ENCODE measurements around the gene PPFIBP1.

PPFIBP1 gene

DNA sequence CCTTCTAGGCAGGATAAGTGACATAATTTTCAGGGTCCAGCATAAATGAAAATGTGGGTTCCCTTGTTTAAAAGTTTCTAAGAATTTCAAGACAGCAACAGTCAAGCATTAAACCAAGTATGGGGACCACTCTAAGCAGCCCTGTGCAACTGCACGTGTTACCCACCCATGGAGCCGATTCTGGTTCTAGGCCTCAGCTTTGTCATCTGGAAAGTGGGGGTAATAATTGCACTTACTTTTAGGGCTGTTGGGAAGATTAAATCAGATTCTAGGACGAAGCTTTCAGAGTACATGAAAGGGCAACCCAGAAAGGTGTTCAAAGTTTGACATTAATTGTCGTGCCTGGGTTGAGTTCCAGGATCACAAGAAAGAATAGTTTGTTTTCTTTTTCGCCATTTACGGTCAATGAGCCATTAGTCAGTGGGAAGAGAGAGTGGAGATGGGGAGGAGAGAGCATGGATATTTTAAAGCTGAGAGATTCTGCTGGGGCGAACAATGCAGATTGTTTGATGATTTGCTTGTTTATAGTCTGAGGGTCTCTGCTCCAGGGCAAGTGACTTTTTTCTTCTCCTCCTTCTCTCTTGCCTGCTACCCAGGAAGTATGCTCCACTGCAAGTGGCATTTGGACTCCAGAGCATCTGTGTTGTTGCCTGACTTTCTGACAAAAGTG is 10.7 kb upstream of the PPFIBP1 start:
- DNase-seq: no peak

GRCh38 chr12:27515671-27516070 is 8.3 kb upstream of the PPFIBP1 start:
- DNase-seq: no peak

- DNase-seq: no peak
Observed at GRCh38 chr12:27516625-27517024, 7.4 kb upstream of the PPFIBP1 start.

- no peak for DNase-seq
Observed at GRCh38 chr12:27517546-27517945, 6.5 kb upstream of the PPFIBP1 start.

DNA sequence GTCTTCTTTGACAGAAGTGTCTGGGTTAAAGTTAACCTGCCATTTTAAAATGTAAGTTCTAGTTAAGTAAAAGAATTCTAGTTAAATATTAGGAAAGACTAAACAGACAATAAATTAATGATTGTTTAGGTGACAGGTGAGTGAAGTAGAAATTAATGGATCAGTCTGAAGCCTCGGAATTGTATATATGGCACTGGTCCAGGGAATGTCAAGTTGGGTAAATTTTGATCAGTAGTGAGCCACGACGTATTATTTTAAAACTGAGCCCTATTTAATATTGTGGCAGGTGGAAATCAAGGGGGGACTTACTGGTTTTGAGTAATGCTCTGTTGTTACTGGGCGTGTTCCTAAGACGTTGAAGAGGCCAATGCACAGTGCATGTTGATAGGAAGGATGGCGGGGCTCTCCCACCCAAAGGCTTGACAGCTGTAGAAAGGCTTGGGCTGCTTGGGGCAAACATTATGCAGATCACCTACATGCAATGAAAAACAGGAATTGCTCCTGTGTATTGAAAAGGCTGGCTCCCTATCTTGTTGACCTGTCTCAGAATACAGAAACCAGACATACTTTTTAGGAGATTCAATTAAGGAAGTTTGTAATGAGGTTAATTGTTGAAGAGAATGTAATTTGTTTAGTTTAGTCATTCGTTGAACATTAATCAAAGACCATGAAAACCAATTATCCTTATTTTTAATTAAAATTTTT is 5.9 kb upstream of the PPFIBP1 start:
- DNase-seq: no peak

GRCh38 chr12:27521066-27521465 is 2.9 kb upstream of the PPFIBP1 start:
- DNase-seq: no peak

GRCh38 chr12:27521981-27522380 is 2.0 kb upstream of the PPFIBP1 start:
- DNase-seq: no peak

DNA sequence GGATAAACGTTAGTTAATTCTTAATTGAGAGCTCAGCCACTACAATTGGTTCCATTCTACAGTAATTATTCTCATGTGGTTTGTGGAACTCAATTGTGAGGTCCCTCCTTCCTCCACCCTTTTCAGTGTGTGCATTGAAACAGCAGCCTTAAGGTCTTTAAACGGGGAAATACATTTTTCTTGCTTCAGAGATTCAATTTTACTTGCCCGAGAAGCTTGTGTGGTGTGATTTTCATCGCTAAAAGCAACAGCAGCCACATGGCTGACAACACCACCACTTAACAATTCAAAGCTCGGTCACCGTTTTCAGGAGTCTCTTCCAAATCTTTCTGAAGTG is 733 bp upstream of the PPFIBP1 start:
- no peak for DNase-seq

DNA sequence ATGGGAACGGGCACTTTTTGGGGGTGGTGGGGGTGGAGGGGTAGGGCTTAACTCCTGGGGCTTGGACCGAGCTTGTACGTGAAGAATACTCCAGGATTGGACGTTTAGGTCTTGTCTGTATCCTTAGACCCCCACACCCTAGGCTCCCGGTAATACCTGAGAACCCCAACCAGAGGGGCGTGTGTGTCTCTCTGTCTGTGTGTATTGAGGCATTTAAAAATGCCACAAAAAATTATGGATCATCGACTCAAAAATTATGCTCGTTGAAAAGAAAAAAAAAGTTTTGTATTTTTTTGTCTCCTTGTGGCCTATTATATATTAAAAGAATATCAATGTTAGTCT is 459 bp downstream of the PPFIBP1 start:
- no peak for DNase-seq

- no peak for DNase-seq
Observed at GRCh38 chr12:27524839-27525753, 1.1 kb downstream of the PPFIBP1 start.

- DNase-seq: no peak
Observed at GRCh38 chr12:27527512-27527911, 3.5 kb downstream of the PPFIBP1 start.

GRCh38 chr12:27528788-27529187 is 4.8 kb downstream of the PPFIBP1 start:
- no peak for DNase-seq

DNA sequence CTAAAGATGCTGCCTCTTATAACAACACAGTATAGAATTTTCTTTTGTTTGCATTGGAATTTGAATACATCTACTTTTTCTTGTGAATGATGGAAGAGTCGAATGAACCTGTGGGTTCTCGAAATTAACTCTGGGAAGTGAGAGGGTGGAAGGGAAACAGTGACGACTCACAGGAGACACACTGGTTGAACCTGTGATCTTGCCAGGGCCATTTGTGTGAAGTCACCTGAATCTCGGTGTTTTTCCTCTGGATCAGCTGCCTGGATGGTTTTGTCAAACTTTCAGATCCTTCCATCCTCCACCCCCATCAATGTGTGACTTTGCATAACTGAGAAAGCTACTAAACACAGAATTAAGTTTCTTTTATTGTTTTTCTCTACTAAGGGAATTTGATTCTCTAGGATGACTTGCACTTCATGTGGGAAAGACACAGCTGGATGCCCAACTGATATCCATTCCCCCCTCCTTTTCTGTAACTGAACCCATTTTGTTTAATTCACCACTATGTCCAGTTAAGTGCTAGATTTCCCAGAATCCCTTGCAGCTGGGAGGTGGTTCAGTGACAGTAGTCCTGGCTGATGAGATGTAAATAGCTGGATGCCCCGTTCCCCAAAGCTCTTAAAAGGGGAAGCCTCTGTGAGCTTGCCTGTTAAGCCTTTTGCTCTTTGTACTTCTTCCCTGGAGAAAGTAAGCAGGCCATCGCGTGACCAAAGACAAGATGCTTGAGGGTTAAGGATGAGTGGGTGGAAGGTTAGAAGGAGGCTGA is 6.3 kb downstream of the PPFIBP1 start:
- no peak for DNase-seq

GRCh38 chr12:27531896-27532295 is 7.9 kb downstream of the PPFIBP1 start:
- DNase-seq: no peak

DNA sequence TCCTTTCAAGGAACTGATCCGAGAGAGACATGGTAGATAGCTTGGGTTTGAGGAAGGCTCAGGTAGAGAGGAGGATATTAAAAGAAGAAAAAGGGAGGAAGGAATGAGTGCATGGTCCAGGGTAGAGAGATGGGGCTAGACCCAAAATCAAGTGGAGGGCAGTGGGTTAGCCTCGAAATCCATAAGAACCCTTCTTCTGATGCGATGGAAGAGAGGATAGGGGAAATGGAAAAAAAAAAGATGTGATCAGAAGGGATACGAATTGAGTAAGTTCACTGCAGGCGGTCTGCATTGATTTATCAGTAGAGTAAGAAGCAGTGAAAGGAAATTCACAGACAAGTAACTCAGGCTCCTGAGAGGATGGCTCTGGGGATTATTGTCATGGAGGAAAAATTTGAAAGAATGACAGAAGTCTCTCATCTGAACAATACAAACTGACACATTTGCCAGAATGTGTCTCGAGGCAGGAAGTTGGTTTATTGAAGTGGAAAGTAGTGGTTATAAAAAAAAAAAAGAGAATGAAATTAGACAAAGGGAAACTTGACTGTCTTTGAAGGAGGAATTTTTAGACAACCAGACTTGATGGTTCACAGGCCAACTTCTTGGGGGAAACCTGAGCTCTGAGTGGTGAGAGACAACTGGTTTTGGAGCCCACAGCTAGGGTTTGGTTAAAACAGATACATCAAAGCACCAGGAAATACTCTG is 10.2 kb downstream of the PPFIBP1 start:
- DNase-seq: peak; percentile 11

DNA sequence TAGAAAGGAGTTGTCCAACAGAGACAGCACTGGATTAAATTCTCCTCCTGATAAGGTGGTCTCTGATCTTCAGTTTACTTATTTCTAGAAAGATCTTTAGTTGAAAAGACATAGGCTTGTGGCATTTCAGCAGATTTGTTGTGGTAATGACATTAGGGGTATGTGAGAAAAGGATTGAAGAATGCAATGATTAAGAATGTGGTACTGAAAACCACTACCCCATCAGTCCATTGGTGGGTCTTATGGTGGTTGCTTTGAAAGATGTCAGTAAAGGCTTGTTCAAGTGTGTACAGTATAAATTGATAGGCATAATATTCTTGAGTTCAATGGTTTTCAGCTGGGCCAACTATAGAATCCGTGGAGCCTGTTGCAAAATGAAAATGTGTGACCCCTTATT is 10.8 kb downstream of the PPFIBP1 start:
- no peak for DNase-seq

DNA sequence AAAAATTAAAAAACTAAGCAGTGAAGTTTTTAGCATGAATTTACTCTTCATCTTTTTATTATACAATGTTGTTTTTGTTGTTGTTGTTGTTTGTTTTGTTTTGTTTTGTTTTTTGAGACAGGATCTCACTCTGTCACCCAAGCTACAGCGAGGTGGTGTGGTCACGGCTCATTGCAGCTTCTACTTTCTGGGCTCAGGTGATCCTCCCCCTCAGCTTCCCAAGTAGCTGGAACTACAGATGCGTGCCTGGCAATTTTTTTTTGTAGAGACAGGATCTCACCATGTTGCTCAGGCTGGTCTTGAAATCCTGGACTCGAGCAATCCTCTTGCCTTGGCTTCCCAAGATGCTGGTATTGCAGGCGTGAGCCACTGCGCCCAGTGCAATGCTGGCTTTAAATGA is 11.3 kb downstream of the PPFIBP1 start:
- DNase-seq: no peak

GRCh38 chr12:27537855-27538675 is 14.1 kb downstream of the PPFIBP1 start:
- DNase-seq: no peak

DNA sequence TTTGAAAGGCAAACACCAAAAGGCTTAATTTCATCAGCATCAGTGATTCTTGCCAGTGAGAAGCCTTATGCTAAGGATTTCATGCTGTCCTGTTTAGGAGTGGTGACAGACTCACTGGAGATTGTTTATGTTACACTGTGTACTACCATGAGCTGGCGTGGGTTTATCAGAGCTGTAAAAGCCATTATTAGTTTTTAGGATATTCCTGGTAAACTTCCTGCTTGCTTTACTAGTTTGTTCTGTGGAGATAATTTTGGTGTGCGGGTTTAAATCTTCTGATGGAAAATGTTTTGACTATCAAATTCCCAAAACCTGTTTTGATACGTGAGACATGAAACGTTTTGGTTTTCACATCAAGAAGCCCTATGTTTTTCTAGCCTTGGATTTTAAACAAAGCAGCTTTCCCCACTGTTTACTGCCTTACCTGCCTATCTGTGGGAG is 15.2 kb downstream of the PPFIBP1 start:
- no peak for DNase-seq

DNA sequence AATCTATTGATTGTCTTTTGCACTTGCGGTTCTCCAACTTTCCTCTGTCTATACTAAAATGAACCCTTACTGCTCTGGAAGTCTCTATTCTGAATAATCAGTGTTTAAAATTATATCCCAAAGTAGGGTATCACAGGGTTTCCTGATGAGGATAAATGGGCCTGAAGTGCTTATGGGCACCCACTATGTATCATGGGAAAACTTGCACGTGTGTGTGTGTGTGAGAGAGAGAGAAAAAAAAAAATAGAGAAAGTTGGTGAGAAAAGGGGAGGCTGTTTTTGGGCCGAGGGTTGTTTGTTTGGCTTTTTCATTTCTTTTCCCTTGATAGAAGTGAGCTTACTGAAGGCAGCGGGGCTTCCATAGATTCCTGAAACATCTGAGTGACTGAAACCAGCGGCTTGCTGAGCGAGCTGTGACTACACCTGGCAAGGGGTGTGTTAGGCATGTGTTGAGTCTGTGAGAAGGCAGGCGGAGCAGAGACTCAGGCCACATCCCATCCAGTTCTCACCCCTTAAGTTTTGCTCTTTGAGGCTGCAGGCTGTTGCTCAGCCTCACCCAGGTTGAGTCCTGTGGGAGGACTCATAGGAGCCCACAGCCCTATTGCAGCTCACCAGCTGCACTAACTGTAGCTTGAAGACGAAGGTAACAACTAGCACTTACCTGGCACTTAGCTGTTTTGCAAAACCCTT is 17.2 kb downstream of the PPFIBP1 start:
- DNase-seq: no peak

GRCh38 chr12:27542628-27543027 is 18.6 kb downstream of the PPFIBP1 start:
- DNase-seq: no peak

Data from stimulated activated CD4-positive, alpha-beta T cell treated with anti-CD3 and anti-CD28 coated beads, Interleukin-1b, Interleukin-23, amount 100 ng/mL, for 48 hours (primary cell).